DOHH2 (cell line): Measurements from ENCODE around the gene SNX33.

Source experiments
- CTCF ChIP-seq: fragments of 200-600 bp; sonication (generic); IDR thresholded peaks from one replicate; pipeline ENCODE4 v1.5.1; 2014; ENCODE audit warnings: antibody characterized with exemption, mild to moderate bottlenecking, low read depth, low read length; ENCODE audit not compliant: poor library complexity, severe bottlenecking
- EZH2phosphoT487 ChIP-seq: fragments of 200-600 bp; sonication (generic); IDR thresholded peaks from 2 replicates; pipeline ENCODE4 v1.6.1; 2017; ENCODE audit warnings: borderline replicate concordance, mild to moderate bottlenecking, antibody characterized with exemption, low read length, moderate library complexity, mixed read lengths

GRCh38 chr15:75646944-75647364 is 758 bp upstream of the SNX33 start:
- TF ChIP-seq EZH2phosphoT487 (peak; percentile 91; the same call in 1 of the 2 replicates), CTCF (no peak)
